OCI-M2 (cell line): Measurements from ENCODE around the gene RPTOR.

Source experiments
- DNase-seq: peaks from one replicate; lab custom pipeline; 2025; ENCODE audit not compliant: unreplicated experiment; lab: John Stamatoyannopoulos, UW

The RPTOR gene

GRCh38 chr17:80951121-80952090 lies 406.8 kb downstream of the RPTOR start:
- no peak for DNase-seq

GRCh38 chr17:80952291-80952690 lies 407.7 kb downstream of the RPTOR start:
- no peak for DNase-seq

GRCh38 chr17:80953471-80954315 lies 409.1 kb downstream of the RPTOR start:
- no peak for DNase-seq

- DNase-seq = no peak
These were observed 410.4 kb downstream of the RPTOR start for GRCh38 chr17:80955078-80955477.

GRCh38 chr17:80955671-80956280 lies 411.1 kb downstream of the RPTOR start:
- DNase-seq = no peak

GRCh38 chr17:80956321-80957190 lies 411.9 kb downstream of the RPTOR start:
- no peak for DNase-seq

GRCh38 chr17:80957461-80957941 lies 412.9 kb downstream of the RPTOR start:
- DNase-seq = no peak

- no peak for DNase-seq
These were observed 414.8 kb downstream of the RPTOR start for GRCh38 chr17:80959330-80960036.

GRCh38 chr17:80960037-80960796 lies 415.6 kb downstream of the RPTOR start:
- DNase-seq = no peak

GRCh38 chr17:80960797-80961452 lies 416.3 kb downstream of the RPTOR start:
- DNase-seq = no peak

- no peak for DNase-seq
These were observed 417.1 kb downstream of the RPTOR start for GRCh38 chr17:80961541-80962330.

- DNase-seq = no peak
These were observed 418.0 kb downstream of the RPTOR start for GRCh38 chr17:80962356-80963329.

- DNase-seq = no peak
These were observed 419.3 kb downstream of the RPTOR start for GRCh38 chr17:80963812-80964543.

- DNase-seq = no peak
These were observed 419.9 kb downstream of the RPTOR start for GRCh38 chr17:80964544-80964856.

- no peak for DNase-seq
These were observed 420.4 kb downstream of the RPTOR start for GRCh38 chr17:80964859-80965580.
